GM18498 (cell line): Measurements from ENCODE around the gene NRXN3.

Experiments used
- ATAC-seq: cut with Tn5 transposase; IDR thresholded peaks from one replicate; pipeline ENCODE4 v1.9.1; 2021; ENCODE audit warnings: mild to moderate bottlenecking, moderate library complexity; ENCODE audit not compliant: unreplicated experiment

The NRXN3 gene

GRCh38 chr14:78618368-78618767 is 448.2 kb downstream of the NRXN3 start:
- ATAC-seq: no peak

- no peak for ATAC-seq
Measured at GRCh38 chr14:78627114-78627513, 456.9 kb downstream of the NRXN3 start.

GRCh38 chr14:78631551-78631950 is 461.4 kb downstream of the NRXN3 start:
- no peak for ATAC-seq

- ATAC-seq: no peak
Measured at GRCh38 chr14:78633752-78634151, 463.6 kb downstream of the NRXN3 start.

GRCh38 chr14:78637489-78637888 is 467.3 kb downstream of the NRXN3 start:
- ATAC-seq: no peak

GRCh38 chr14:78637908-78638475 is 467.8 kb downstream of the NRXN3 start:
- ATAC-seq: no peak

GRCh38 chr14:78638926-78639325 is 468.8 kb downstream of the NRXN3 start:
- no peak for ATAC-seq

GRCh38 chr14:78644824-78645559 is 474.8 kb downstream of the NRXN3 start:
- ATAC-seq: no peak

GRCh38 chr14:78652727-78653126 is 482.6 kb downstream of the NRXN3 start:
- no peak for ATAC-seq

GRCh38 chr14:78653173-78653572 is 483.0 kb downstream of the NRXN3 start:
- no peak for ATAC-seq

GRCh38 chr14:78657451-78657850 is 487.3 kb downstream of the NRXN3 start:
- ATAC-seq: no peak

GRCh38 chr14:78664841-78665240 is 494.7 kb downstream of the NRXN3 start:
- no peak for ATAC-seq

- ATAC-seq: no peak
Measured at GRCh38 chr14:78666336-78667056, 496.3 kb downstream of the NRXN3 start.

GRCh38 chr14:78667141-78667540 is 497.0 kb downstream of the NRXN3 start:
- no peak for ATAC-seq

- no peak for ATAC-seq
Measured at GRCh38 chr14:78673845-78674244, 503.7 kb downstream of the NRXN3 start.

GRCh38 chr14:78674820-78675219 is 504.6 kb downstream of the NRXN3 start:
- ATAC-seq: no peak

- no peak for ATAC-seq
Measured at GRCh38 chr14:78683206-78683605, 513.0 kb downstream of the NRXN3 start.

GRCh38 chr14:78683981-78684380 is 513.8 kb downstream of the NRXN3 start:
- no peak for ATAC-seq

GRCh38 chr14:78688503-78688902 is 518.3 kb downstream of the NRXN3 start:
- no peak for ATAC-seq

- no peak for ATAC-seq
Measured at GRCh38 chr14:78690836-78691235, 520.7 kb downstream of the NRXN3 start.

- ATAC-seq: no peak
Measured at GRCh38 chr14:78697341-78697740, 527.2 kb downstream of the NRXN3 start.

GRCh38 chr14:78698991-78699390 is 528.8 kb downstream of the NRXN3 start:
- ATAC-seq: no peak
